Inflammatory macrophage treated with lipopolysaccharide for 4 hours (primary cell): Measurements from ENCODE around the gene CYTH2.
A peak's percentile ranks its signal among the peaks of the same experiment; 100 is the strongest.
"Not testable (repeated sequence)": the region's sequence is repeated elsewhere in the genome, so short reads cannot be mapped to it uniquely, and the experiment has no call there.

ENCODE experiments used
- DNase-seq: peaks from one replicate; pipeline ENCODE4 v3.0.0-alpha.2; 2020

The CYTH2 gene

GRCh38 chr19:48513289-48514122 lies 44.3 kb downstream of the CYTH2 start:
- peak; percentile 54 for DNase-seq

GRCh38 chr19:48514123-48514458 lies 44.9 kb downstream of the CYTH2 start:
- DNase-seq = no peak

DNA sequence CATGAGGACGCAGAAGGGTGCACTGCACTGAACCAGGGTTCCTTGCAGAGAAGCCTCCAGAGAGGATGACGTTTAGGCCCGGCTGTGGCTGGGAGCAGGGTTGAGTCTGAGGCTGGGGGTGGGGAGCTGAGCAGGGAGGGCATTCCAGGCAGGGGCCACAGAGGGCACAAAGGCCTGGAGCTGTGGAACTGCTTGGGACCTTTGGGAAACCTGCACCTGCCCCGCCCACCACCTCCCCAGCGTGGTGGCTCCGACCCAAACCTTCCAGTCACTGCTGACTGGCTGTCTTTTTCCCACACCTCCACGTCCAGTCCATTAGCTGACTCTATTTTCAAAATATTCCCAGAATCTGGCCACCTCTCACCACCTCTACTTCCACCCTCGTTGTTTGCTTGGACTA lies 47.4 kb downstream of the CYTH2 start:
- no peak for DNase-seq

DNA sequence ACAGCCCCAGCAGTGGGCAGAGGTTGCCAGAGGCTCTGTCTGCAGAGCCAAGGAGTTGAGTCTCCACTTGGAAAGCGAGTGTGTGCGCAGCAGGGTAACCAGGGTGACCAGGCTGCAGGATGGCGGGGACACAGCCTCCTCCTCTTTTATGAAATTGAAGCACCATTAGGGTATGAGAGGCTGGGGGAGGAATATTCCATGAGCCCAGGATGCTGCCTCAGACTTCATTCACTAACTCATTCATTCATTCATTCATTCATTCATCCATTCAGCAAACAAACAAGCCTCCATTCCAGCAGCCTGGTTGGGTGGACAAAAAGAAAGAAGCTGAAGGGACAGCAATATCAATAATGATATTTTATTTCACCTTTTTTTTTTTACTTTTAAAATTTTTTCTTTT lies 49.0 kb downstream of the CYTH2 start:
- DNase-seq = no peak

GRCh38 chr19:48519426-48519825 lies 50.3 kb downstream of the CYTH2 start:
- DNase-seq = not testable (repeated sequence)

DNA sequence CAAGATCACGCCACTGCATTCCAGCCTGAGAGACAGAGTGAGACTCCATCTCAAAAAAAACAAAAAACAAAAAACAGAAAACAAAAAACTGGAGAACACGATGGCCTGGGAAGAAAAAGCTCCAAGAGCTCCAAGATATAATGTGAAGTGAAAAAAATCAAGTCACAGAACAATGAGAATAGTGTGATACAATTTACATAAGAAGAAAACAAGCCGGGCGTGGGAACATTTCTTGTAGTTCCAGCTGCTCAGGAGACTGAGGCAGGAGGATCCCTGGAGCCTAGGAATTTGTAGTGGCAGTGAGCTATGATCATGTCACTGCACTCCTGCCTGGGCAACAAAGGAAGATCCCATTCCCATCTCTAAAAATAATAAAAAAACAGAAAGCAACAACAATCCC lies 51.0 kb downstream of the CYTH2 start:
- DNase-seq = no peak

- no peak for DNase-seq
Observed at GRCh38 chr19:48524221-48524620, 55.1 kb downstream of the CYTH2 start.

DNA sequence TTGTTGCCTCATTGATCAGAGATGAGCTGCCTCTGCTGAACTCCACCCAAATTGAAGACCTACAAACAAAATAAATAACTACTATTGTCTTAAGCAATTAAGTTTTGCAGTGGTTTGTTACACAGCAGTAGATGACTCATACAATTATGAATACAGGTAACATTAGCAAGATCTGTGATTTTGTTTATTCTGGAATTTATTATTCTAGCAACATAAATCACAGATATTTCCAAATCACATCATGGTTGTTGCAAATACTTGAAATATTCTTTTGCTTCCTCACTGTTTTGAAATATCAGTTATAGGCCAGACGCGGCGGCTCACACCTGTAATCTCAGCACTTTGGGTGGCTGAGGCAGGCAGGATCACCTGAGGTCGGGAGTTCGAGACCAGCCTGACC lies 55.6 kb downstream of the CYTH2 start:
- no peak for DNase-seq

DNA sequence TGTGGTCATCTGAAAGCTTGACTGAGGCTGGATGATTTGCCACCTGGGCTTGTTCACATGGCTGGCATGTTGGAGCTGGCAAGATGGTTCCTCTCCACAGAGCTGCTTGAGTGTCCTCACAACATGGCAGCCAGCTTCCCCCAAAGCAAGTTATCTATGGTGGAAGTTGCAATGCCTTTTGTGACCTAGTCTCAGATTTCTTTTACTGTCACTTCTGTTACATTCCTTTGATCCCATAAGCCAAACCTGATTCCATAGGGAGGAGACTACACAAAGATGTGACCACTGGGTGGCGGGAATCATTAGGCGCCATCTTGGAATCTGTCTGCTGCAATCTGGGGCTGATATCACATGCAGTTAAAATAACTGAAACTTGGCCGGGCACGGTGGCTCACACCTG lies 60.0 kb downstream of the CYTH2 start:
- no peak for DNase-seq

DNA sequence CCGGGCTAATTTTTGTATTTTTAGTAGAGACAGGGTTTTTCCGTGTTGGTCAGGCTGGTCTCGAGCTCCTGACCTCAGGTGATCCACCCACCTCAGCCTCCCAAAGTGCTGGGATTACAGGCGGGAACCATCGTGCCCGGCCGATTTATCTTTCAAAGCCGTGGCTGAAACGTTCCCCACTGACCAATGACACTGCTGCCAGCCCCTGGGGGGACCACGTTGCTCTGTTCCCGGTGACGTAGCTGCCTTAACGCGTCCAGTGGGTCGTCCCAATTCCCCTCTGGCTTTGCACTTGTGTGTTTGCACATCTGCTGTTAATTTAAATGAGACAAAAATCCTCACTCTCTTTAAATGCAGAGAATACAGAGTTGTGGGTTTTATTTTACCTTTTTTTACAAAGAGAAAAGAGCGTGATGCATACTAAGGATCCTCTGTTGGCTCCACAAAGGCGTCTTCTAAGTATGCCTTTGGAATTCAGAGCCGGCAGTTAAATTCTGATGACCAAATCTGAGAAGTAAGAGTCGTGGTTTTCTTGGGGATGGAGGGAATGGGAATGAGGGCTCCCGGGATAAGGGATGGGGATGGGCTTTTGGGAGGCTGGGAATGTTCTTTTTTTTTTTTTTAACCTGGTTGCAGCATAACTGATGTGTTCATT lies 61.0 kb downstream of the CYTH2 start:
- no peak for DNase-seq

DNA sequence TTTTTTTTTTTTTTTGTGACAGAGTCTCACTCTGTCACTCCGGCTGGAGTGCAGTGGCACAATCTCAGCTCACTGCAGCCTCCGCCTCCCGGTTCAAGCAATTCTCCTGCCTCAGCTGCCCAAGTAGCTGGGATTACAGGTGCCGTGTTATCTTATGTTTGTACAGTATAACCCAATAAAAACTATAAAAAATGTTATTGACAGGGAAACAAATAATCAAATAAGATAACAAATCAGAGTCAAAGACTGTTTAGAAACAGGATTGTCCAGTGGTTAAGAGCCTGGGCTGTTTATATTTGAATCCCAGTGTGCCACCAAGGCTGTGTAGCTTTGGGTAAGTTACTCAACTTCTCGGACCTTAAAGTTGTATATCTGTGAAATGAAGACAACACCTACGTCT lies 61.6 kb downstream of the CYTH2 start:
- DNase-seq = no peak
